ENCODE data around the gene CHKA.

Gene CHKA

GRCh38 chr11:68031144-68031464 is 90.1 kb downstream of the CHKA start:
- Histone ChIP-seq H3K4me2 (ENCODE audit: insufficient read depth, low read length) (peak overlapping the region; percentile 88), H3K36me3 (ENCODE audit: insufficient read depth, low read length) (peaks cover 32% of the 10 kb centered on the region), H3K9ac (ENCODE audit: low read depth, low read length) (peak overlapping the region; percentile 78), H4K20me1 (ENCODE audit: insufficient read depth, low read length) (peaks cover 20% of the 10 kb centered on the region; the same call in 1 of the 2 replicates), H3K4me1 (ENCODE audit: insufficient read depth, low read length) (peaks cover 44% of the 10 kb centered on the region), H2AFZ (ENCODE audit: low read depth, low read length) (peak overlapping the region; percentile 68), H3K27ac (ENCODE audit: low read length) (peak overlapping the region; percentile 78), H3K79me2 (ENCODE audit: insufficient read depth, low read length) (peaks cover 31% of the 10 kb centered on the region), H3K9me3 (ENCODE audit: insufficient read depth, low read length, severe bottlenecking) (no peaks in the 10 kb centered on the region), H3K4me3 (ENCODE audit: low read depth in 1 of 2, low read length in 2 of 2) (peak overlapping the region; percentile 43 to 88), H3K27me3 (ENCODE audit: insufficient read depth, low read length, poor library complexity) (no peaks in the 10 kb centered on the region)
- DNase-seq (no peak), ATAC-seq (ENCODE audit: insufficient read depth, low read depth) (no peak)
- no peak for TF ChIP-seq EZH2 (IDR thresholded peaks at IDR 0.05; ENCODE audit: borderline replicate concordance, low read depth, low read length, severe bottlenecking)
- TF ChIP-seq, protein P1, sequence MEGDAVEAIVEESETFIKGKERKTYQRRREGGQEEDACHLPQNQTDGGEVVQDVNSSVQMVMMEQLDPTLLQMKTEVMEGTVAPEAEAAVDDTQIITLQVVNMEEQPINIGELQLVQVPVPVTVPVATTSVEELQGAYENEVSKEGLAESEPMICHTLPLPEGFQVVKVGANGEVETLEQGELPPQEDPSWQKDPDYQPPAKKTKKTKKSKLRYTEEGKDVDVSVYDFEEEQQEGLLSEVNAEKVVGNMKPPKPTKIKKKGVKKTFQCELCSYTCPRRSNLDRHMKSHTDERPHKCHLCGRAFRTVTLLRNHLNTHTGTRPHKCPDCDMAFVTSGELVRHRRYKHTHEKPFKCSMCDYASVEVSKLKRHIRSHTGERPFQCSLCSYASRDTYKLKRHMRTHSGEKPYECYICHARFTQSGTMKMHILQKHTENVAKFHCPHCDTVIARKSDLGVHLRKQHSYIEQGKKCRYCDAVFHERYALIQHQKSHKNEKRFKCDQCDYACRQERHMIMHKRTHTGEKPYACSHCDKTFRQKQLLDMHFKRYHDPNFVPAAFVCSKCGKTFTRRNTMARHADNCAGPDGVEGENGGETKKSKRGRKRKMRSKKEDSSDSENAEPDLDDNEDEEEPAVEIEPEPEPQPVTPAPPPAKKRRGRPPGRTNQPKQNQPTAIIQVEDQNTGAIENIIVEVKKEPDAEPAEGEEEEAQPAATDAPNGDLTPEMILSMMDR (IDR thresholded peaks at IDR 0.05; ENCODE audit: borderline replicate concordance, extremely low read depth, low read length, poor library complexity, severe bottlenecking): no peak

DNA sequence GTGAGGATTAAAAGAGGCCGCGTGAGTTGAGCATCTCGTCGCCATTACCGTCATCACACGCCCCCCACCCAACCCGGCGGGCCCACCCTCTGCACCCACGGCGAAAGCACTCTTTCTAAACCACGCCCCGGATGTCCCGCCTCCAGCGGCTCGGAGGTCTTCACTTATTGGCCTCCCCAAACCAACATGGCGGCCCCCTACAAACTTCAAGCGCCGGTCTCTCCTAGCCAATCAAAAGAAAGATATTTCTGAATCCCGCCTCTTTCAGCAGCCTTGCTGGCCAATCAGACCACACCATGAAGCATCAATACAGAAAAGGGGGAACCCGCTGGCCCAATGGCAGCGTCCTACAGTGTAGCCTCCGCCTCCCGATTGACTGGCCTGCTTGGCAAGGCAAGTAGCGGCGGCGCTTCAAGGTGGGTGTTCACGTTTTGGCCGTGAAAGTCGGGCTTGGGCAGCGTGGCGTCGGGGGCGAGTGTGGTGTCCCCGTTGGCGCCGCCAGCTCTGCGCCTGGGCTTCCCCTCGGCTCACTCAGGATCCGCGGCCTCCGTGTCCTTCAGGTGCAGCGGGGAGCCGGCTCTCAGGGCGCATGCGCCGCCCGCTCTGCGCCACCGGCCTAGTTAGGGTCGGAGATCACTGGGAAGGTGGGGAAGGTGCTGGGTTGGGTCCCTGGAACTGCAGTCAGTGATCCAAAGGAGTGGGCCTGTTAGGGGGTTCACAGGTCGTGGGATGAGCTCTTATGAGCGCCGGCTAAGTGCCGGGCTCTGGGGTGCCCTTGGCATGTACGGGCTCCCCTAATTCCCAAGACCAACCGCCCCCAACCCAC is 90.7 kb downstream of the CHKA start, which contains the start of gene NDUFS8:
NDUFS8 (plus strand) TSS at position 364 of the 826 bp plus-strand sequence. CDS start 1,471 bp downstream, outside the sequence.
- H3K79me2 ChIP-seq (ENCODE audit: insufficient read depth, low read length): peaks cover 31% of the 10 kb centered on the region
- peak; percentile 96 for ATAC-seq (ENCODE audit: insufficient read depth, low read depth)

GRCh38 chr11:68028802-68029545 is 92.2 kb downstream of the CHKA start:
- H3K9me3 ChIP-seq (ENCODE audit: insufficient read depth, low read length, severe bottlenecking): no peaks in the 10 kb centered on the region
- no peak for DNase-seq
- H4K20me1 ChIP-seq (ENCODE audit: insufficient read depth, low read length): peaks cover 20% of the 10 kb centered on the region; the same call in 1 of the 2 replicates
- peak overlapping the region; percentile 81 for H3K27ac ChIP-seq (ENCODE audit: low read length)
- H3K4me2 ChIP-seq (ENCODE audit: insufficient read depth, low read length): peak overlapping the region; percentile 79
- TF ChIP-seq EZH2 (IDR thresholded peaks at IDR 0.05; ENCODE audit: borderline replicate concordance, low read depth, low read length, severe bottlenecking): no peak
- TF ChIP-seq, protein P1 (IDR thresholded peaks at IDR 0.05; ENCODE audit: borderline replicate concordance, extremely low read depth, low read length, poor library complexity, severe bottlenecking): no peak
- H3K4me1 ChIP-seq (ENCODE audit: insufficient read depth, low read length): peaks cover 44% of the 10 kb centered on the region
- no peak overlapping the region for H2AFZ ChIP-seq (ENCODE audit: low read depth, low read length)
- H3K36me3 ChIP-seq (ENCODE audit: insufficient read depth, low read length): peaks cover 22% of the 10 kb centered on the region
- no peaks in the 10 kb centered on the region for H3K27me3 ChIP-seq (ENCODE audit: insufficient read depth, low read length, poor library complexity)
- peak overlapping the region; percentile 70 for H3K9ac ChIP-seq (ENCODE audit: low read depth, low read length)
- peaks cover 31% of the 10 kb centered on the region for H3K79me2 ChIP-seq (ENCODE audit: insufficient read depth, low read length)
- ATAC-seq (ENCODE audit: insufficient read depth, low read depth): no peak
- peak overlapping the region in 1 of 2 experiments; percentile 80; a peak in 2 of 4 replicates for H3K4me3 ChIP-seq (ENCODE audit: low read depth in 1 of 2, low read length in 2 of 2)

More for the DNA sequence above, 90.7 kb downstream of the CHKA start, which contains the start of gene NDUFS8:
- peak; percentile 99 for DNase-seq
- Histone ChIP-seq H3K4me2 (ENCODE audit: insufficient read depth, low read length) (peak within 1 kb of the TSS; percentile 88), H3K36me3 (ENCODE audit: insufficient read depth, low read length) (peaks cover 30% of the 10 kb centered on the region), H3K9ac (ENCODE audit: low read depth, low read length) (peak within 1 kb of the TSS; percentile 78), H2AFZ (ENCODE audit: low read depth, low read length) (peak within 1 kb of the TSS; percentile 86), H4K20me1 (ENCODE audit: insufficient read depth, low read length) (peaks cover 20% of the 10 kb centered on the region; the same call in 1 of the 2 replicates), H3K27ac (ENCODE audit: low read length) (peak within 1 kb of the TSS; percentile 81), H3K27me3 (ENCODE audit: insufficient read depth, low read length, poor library complexity) (no peaks in the 10 kb centered on the region), H3K4me1 (ENCODE audit: insufficient read depth, low read length) (peaks cover 44% of the 10 kb centered on the region), H3K9me3 (ENCODE audit: insufficient read depth, low read length, severe bottlenecking) (no peaks in the 10 kb centered on the region), H3K4me3 (ENCODE audit: low read depth in 1 of 2, low read length in 2 of 2) (peak within 1 kb of the TSS; percentile 43 to 88)
- TF ChIP-seq, protein P1 (IDR thresholded peaks at IDR 0.05; ENCODE audit: borderline replicate concordance, extremely low read depth, low read length, poor library complexity, severe bottlenecking): peak; percentile 3
- TF ChIP-seq EZH2 (IDR thresholded peaks at IDR 0.05; ENCODE audit: borderline replicate concordance, low read depth, low read length, severe bottlenecking): no peak

Data from DND-41 (cell line).